ENCODE measurements around the gene VEGFD.

VEGFD gene

GRCh38 chrX:15298201-15298600, 86.0 kb downstream of the VEGFD start:
- Histone ChIP-seq H3K27me3 (no peaks in the 10 kb centered on the region), H3K4me1 (no peaks in the 10 kb centered on the region), H3K4me3 (ENCODE audit: low read depth, low read length) (no peak overlapping the region), H3K36me3 (no peaks in the 10 kb centered on the region), H3K9me3 (no peaks in the 10 kb centered on the region)
- TF ChIP-seq CTCF (IDR thresholded peaks at IDR 0.05; ENCODE audit: low read depth, low read length) = no peak
- DNase-seq = no peak
